ENCODE data around the gene FRMD6.

GRCh38 chr14:51603495-51603894 lies 48.2 kb upstream of the FRMD6 start:
- TF ChIP-seq CTCF (IDR thresholded peaks at IDR 0.05) (no peak), POLR2A (IDR thresholded peaks at IDR 0.05) (no peak)
